Endothelial cell of umbilical vein (primary cell): Measurements from ENCODE around the gene ZNF30. TPM values are rescaled to one million over a fixed set of nuclear protein-coding genes. Genes with fewer than 3 reads are reported as not detected.
"Not testable (repeated sequence)": the region's sequence is repeated elsewhere in the genome, so short reads cannot be mapped to it uniquely, and the experiment has no call there.

ENCODE experiments used
- BruUV-seq: library from RNA; stranded (reverse); fragments of 400-500 nt; replicated peaks from 2 replicates; lab custom pipeline; 2021; lab: Mats Ljungman, UMichigan
- CTCF ChIA-PET: fragments of 300-600, 350-600 bp; sonication (Branson Sonifier 250); formaldehyde crosslinking; loops from one replicate; lab custom pipeline; 2021; ENCODE audit warnings: antibody characterized with exemption, inconsistent platforms; lab: Charles Lee
- POLR2A ChIA-PET: fragments of 300-600, 350-600 bp; sonication (Branson Sonifier 250); formaldehyde crosslinking; loops from one replicate; lab custom pipeline; 2021; ENCODE audit warnings: antibody characterized with exemption, inconsistent platforms; lab: Charles Lee
- DNase-seq: peaks from one replicate; pipeline ENCODE4 v3.0.0-alpha.2; 2011; ENCODE audit warnings: low read depth, low spot score
- FAIRE-seq: peaks from 2 replicates; lab custom pipeline; 2011; peaks lifted over from hg19 to GRCh38; lab: Jason Lieb, UNC
- H2AFZ ChIP-seq: 2 replicates; pipeline ENCODE4 v1.6.0; 2012; ENCODE audit warnings: low read depth, low read length, control low read depth, inconsistent platforms
- H3K27ac ChIP-seq: 2 replicates; pipeline ENCODE4 v1.5.1; 2011; ENCODE audit warnings: low read depth, mild to moderate bottlenecking, control low read depth, low read length, moderate library complexity; ENCODE audit not compliant: insufficient read depth
- H3K27me3 ChIP-seq, 2 experiments: 2 replicates each; pipeline versions ENCODE4 v1.6.0 to v1.6.1; 2011; ENCODE audit warnings: low read length in 2 of 2, mixed read lengths in 1 of 2; ENCODE audit not compliant: control insufficient read depth in 2 of 2, insufficient read depth in 2 of 2
- H3K36me3 ChIP-seq, 2 experiments: 2 replicates in 1 of 2; 3 replicates in 1 of 2; pipeline ENCODE4 v1.5.1; 2011; ENCODE audit warnings: low read length in 2 of 2, mild to moderate bottlenecking in 1 of 2, moderate library complexity in 1 of 2; ENCODE audit not compliant: control insufficient read depth in 2 of 2, insufficient read depth in 2 of 2; ENCODE audit errors: extremely low read depth in 1 of 2
- H3K4me1 ChIP-seq: 3 replicates; pipeline ENCODE4 v1.5.1; 2011; ENCODE audit warnings: mild to moderate bottlenecking, low read length; ENCODE audit not compliant: control insufficient read depth, insufficient read depth; ENCODE audit errors: extremely low read depth
- H3K4me2 ChIP-seq: 2 replicates; pipeline ENCODE4 v1.6.1; 2011; ENCODE audit warnings: low read length, control low read depth, mixed read lengths; ENCODE audit not compliant: insufficient read depth
- H3K4me3 ChIP-seq, 3 experiments: fragments of 200-600 bp in 1 of 3; sonication (generic), shearing (Covaris generic) in 1 of 3; replicated peaks in 1 of 3; 2 replicates each; pipeline ENCODE4 v1.5.1; 2011 to 2016; ENCODE audit warnings: control low read depth in 3 of 3, low read length in 3 of 3, mild to moderate bottlenecking in 2 of 3, inconsistent platforms in 1 of 3, low read depth in 1 of 3, moderate library complexity in 1 of 3; ENCODE audit not compliant: insufficient read depth in 1 of 3
- H3K79me2 ChIP-seq: 2 replicates; pipeline ENCODE4 v1.6.0; 2012; ENCODE audit warnings: low read length, inconsistent platforms; ENCODE audit not compliant: control insufficient read depth, insufficient read depth
- H3K9ac ChIP-seq: replicated peaks from 2 replicates; pipeline ENCODE3; 2011; ENCODE audit warnings: low read length, control low read depth; ENCODE audit not compliant: insufficient read depth; ENCODE audit errors: extremely low read depth
- H3K9me1 ChIP-seq: replicated peaks from 3 replicates; pipeline ENCODE4 v1.6.0; 2011; ENCODE audit warnings: mild to moderate bottlenecking, low read length; ENCODE audit not compliant: control insufficient read depth, insufficient read depth; ENCODE audit errors: extremely low read depth
- H3K9me3 ChIP-seq: replicated peaks from 2 replicates; pipeline ENCODE4 v1.5.1; 2012; ENCODE audit warnings: low read length, inconsistent platforms; ENCODE audit not compliant: control insufficient read depth, insufficient read depth
- H4K20me1 ChIP-seq: replicated peaks from 2 replicates; pipeline ENCODE3; 2011; ENCODE audit warnings: mild to moderate bottlenecking, low read length; ENCODE audit not compliant: control insufficient read depth, insufficient read depth; ENCODE audit errors: extremely low read depth
- EZH2 ChIP-seq: IDR thresholded peaks from 2 replicates; pipeline ENCODE4 v1.6.1; 2012; ENCODE audit warnings: borderline replicate concordance, low read depth, mild to moderate bottlenecking, moderate library complexity, low read length, inconsistent platforms; ENCODE audit not compliant: severe bottlenecking
- FOS ChIP-seq: IDR thresholded peaks from 2 replicates; pipeline ENCODE4 v1.6.1; 2011; ENCODE audit warnings: mild to moderate bottlenecking, low read length, moderate library complexity, borderline replicate concordance; ENCODE audit not compliant: insufficient read depth
- GATA2 ChIP-seq: IDR thresholded peaks from 2 replicates; pipeline ENCODE4 v1.7.0; 2011; ENCODE audit warnings: low read depth, mild to moderate bottlenecking, moderate library complexity, mixed read lengths, low read length; ENCODE audit not compliant: insufficient read length, insufficient read depth
- POLR2AphosphoS5 ChIP-seq: IDR thresholded peaks from 2 replicates; pipeline ENCODE4 v1.6.1; 2012; ENCODE audit warnings: low read depth, mild to moderate bottlenecking, control low read depth, low read length, moderate library complexity; ENCODE audit not compliant: insufficient read depth
- dilution Hi-C: fragments of 300-500 bp; cut with MboI; formaldehyde crosslinking; loops from one replicate; pipeline ENCODE4 v1.15.0; 2019; ENCODE audit warnings: low sequenced_read_pairs; ENCODE audit not compliant: extremely low pct_ligation_motif_present
- intact Hi-C: fragments of 100-400 bp; cut with micrococcal nuclease; formaldehyde crosslinking; loops from one replicate; pipeline ENCODE4 v1.10.0; 2022
- polyA plus RNA-seq, 4 experiments: library from polyadenylated mRNA; depleted of rRNA in 3 of 4; stranded (reverse) in 3 of 4; unstranded in 1 of 4; fragments of >200 nt; gene quantifications; 2 replicates each; pipeline versions ENCODE4 v1.2.1 to v1.2.3, GENCODE V29; 2011 to 2012; ENCODE audit warnings: missing spikeins in 1 of 4
- total RNA-seq: library from RNA; stranded (reverse); gene quantifications from 2 replicates; pipeline ENCODE4 v1.2.3, GENCODE V29; 2021

The ZNF30 gene
- total and polyA plus RNA-seq, 2 donors (not counting 3 experiments of a cell fraction or from before 2014, with no cell fraction given), result 1.3 to 4.7 TPM

- Histone ChIP-seq H3K4me3 (no peak overlapping the region), H4K20me1 (no peaks in the 10 kb centered on the region), H3K27ac (no peak overlapping the region), H3K9me3 (no peaks in the 10 kb centered on the region), H2AFZ (no peak overlapping the region), H3K4me2 (no peak overlapping the region), H3K9me1 (no peaks in the 10 kb centered on the region), H3K79me2 (no peaks in the 10 kb centered on the region), H3K9ac (no peak overlapping the region), H3K4me1 (no peaks in the 10 kb centered on the region), H3K27me3 (peaks cover 25 to 35% of the 10 kb centered on the region in 2 experiments), H3K36me3 (no peaks in the 10 kb centered on the region)
- intact Hi-C loops (no loop called here), dilution Hi-C loops (no loop called here)
- peak; percentile 48 for TF ChIP-seq EZH2
- TF ChIP-seq POLR2AphosphoS5, result no peak
- FAIRE-seq, result no peak
- DNase-seq, result no peak
- ChIA-PET POLR2A (interaction anchor here (0.5 kb wide), 1 partner anchor 112 kb away, joined by 3 read pairs; no protein-coding TSS in a partner anchor), CTCF (no interaction called here)
- no TSS peak for BruUV-seq
These were observed 21.8 kb upstream of the ZNF30 start for GRCh38 chr19:34904664-34905527.

- no peak for FAIRE-seq
- no peaks in the 10 kb centered on the region for H3K79me2 ChIP-seq
- intact Hi-C loops, result no loop called here
- BruUV-seq, result no TSS peak
- H3K36me3 ChIP-seq, result no peaks in the 10 kb centered on the region
- no peak overlapping the region for H3K4me3 ChIP-seq
- H3K9ac ChIP-seq, result no peak overlapping the region
- no peak for DNase-seq
- peaks cover 6 to 9% of the 10 kb centered on the region in 2 experiments for H3K27me3 ChIP-seq
- H3K9me1 ChIP-seq, result no peaks in the 10 kb centered on the region
- no peak for TF ChIP-seq FOS
- no peak for TF ChIP-seq GATA2
- no peaks in the 10 kb centered on the region for H3K4me1 ChIP-seq
- ChIA-PET CTCF (no interaction called here), POLR2A (interaction anchor here (0.6 kb wide), 1 partner anchor 140 kb away, joined by 5 read pairs; no protein-coding TSS in a partner anchor)
- H3K9me3 ChIP-seq, result no peaks in the 10 kb centered on the region
- dilution Hi-C loops, result no loop called here
- H4K20me1 ChIP-seq, result no peaks in the 10 kb centered on the region
- H3K4me2 ChIP-seq, result no peak overlapping the region
- H3K27ac ChIP-seq, result no peak overlapping the region
- H2AFZ ChIP-seq, result no peak overlapping the region
These were observed 15.9 kb upstream of the ZNF30 start for GRCh38 chr19:34910770-34911169.

- FAIRE-seq, H2AFZ ChIP-seq, H3K4me3 ChIP-seq, H3K4me1 ChIP-seq, H3K9me3 ChIP-seq, H3K27ac ChIP-seq, H3K4me2 ChIP-seq, H3K79me2 ChIP-seq, H3K9me1 ChIP-seq, DNase-seq, H3K36me3 ChIP-seq, POLR2A ChIA-PET, intact Hi-C loops, H3K27me3 ChIP-seq, BruUV-seq, H3K9ac ChIP-seq, dilution Hi-C loops, H4K20me1 ChIP-seq, CTCF ChIA-PET: not testable (repeated sequence)
These were observed 9.6 kb upstream of the ZNF30 start for GRCh38 chr19:34917144-34917543.
